Renal pelvis (tissue), 4 donors: ENCODE data around the gene BAD. TPM values are rescaled to one million over a fixed set of nuclear protein-coding genes. Genes with fewer than 3 reads are reported as not detected.
"Not testable (repeated sequence)": the region's sequence is repeated elsewhere in the genome, so short reads cannot be mapped to it uniquely, and the experiment has no call there.

Source experiments
- DNase-seq: peaks from one replicate; pipeline ENCODE4 v3.0.0-alpha.2; 2013
- polyA plus RNA-seq, 3 donors: library from polyadenylated mRNA; unstranded; fragments of 120-200 nt; gene quantifications; one replicate each; pipeline ENCODE4 v1.2.1, GENCODE V29; 2013; ENCODE audit not compliant: insufficient read length in 3 of 3

BAD gene
- polyA plus RNA-seq, 3 donors: 51.8 to 67.3 (median 61.2) TPM

DNA sequence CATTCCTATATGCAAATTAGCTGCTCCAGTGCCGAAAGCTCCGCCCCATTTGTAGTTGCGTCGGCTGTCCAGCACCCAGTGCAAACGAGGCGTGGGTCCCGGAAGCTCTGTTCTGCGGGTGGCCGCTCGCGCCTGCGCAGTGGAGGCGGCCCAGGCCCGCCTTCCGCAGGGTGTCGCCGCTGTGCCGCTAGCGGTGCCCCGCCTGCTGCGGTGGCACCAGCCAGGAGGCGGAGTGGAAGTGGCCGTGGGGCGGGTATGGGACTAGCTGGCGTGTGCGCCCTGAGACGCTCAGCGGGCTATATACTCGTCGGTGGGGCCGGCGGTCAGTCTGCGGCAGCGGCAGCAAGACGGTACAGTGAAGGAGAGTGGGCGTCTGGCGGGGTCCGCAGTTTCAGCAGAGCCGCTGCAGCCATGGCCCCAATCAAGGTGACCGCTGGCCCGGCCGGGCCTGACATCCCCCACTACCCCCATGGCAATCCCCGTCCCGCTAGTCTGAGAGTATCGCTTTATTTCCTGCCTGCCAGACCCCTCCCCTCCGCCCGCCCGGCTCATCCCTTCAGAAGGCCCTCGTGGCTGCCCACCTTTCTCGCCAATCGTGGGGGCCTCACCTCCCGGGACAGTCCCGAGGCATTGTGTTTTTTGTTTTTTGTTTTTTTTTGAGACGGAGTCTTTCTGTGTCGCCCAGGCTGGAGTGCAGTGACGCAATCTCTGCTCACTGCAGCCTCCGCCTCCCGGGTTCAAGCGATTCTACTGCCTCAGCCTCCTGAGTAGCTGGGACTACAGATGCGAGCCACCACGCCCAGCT, 33.7 kb upstream of the BAD start, which contains the start of gene PRDX5:
TSS of gene PRDX5 (plus strand) at position 161 of the 805 bp plus-strand sequence. CDS start at position 256, 95 bp downstream.
- peak; percentile 96 for DNase-seq

DNA sequence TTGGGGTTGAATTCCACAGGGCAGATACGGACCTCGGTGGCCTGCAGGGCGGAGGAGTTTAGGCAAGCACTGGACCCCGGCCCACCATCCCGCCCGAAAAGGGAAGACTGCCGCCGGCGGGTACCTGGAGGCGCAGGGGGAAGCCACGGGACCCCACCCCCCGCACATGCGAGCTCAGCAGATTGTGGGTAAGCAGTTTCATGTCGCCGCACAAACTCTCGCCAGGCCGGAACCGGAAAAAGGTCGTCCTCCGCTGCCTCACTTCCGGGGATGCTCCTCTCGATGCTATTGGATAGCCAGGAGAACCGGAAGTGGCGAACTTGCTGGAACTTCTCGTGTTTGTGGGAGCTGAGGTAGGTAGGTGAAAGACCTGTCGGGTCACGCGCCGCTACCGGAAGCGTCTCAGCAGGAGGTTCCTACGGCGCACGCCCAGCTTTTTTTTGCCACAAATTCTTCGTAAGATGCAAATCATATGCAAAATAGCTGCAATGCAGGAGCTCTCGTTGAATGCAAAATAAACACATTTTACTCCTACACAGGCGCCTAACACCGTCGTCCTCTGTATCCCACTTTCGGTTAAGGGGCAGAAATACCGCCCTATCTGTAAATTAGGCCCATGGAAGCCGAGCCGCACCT, 33.0 kb upstream of the BAD start, which contains the start of gene TRMT112:
TSS of gene TRMT112 (minus strand) at position 235 of the 636 bp plus-strand sequence. CDS start at position 202, 33 bp downstream.
- peak; percentile 98 for DNase-seq

DNA sequence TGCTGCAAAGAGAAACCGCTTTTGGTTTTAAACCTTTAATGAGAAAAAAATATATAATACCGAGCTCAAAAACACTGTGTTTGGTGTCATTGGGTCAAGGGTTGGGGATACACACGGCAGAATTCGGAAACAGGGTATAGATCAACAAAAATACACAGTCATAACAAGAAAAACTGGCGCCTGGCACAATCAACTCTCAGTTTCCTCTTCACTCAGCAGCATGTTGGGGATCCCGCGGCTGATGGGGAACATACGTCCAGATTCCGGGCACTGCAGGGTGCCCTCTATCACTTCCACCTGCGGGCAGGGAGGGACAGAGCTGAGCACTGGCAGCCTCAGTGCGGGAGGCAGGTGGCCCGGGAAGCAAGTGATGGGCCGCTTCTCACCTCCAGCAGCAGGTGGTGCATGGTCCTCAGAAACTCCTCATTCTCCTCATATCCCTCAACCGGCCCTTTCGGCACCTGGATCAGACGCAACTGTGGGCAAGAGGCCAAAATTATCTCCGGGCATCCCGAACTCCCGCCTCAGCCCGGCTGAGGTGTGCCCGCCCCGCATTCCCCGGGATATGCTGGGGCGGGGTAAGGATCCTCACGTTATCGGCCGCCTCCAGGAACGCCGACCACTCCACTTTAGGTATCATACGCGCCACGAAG, 32.3 kb upstream of the BAD start:
- no peak for DNase-seq

DNA sequence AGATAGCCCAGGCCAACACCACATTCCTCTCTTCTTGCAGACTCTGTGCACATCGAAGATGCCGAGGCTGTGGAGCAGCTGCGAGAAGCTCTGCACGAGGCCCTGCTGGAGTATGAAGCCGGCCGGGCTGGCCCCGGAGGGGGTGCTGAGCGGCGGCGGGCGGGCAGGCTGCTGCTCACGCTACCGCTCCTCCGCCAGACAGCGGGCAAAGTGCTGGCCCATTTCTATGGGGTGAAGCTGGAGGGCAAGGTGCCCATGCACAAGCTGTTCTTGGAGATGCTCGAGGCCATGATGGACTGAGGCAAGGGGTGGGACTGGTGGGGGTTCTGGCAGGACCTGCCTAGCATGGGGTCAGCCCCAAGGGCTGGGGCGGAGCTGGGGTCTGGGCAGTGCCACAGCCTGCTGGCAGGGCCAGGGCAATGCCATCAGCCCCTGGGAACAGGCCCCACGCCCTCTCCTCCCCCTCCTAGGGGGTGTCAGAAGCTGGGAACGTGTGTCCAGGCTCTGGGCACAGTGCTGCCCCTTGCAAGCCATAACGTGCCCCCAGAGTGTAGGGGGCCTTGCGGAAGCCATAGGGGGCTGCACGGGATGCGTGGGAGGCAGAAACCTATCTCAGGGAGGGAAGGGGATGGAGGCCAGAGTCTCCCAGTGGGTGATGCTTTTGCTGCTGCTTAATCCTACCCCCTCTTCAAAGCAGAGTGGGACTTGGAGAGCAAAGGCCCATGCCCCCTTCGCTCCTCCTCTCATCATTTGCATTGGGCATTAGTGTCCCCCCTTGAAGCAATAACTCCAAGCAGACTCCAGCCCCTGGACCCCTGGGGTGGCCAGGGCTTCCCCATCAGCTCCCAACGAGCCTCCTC, 31.4 kb upstream of the BAD start:
- DNase-seq: not testable (repeated sequence)

DNA sequence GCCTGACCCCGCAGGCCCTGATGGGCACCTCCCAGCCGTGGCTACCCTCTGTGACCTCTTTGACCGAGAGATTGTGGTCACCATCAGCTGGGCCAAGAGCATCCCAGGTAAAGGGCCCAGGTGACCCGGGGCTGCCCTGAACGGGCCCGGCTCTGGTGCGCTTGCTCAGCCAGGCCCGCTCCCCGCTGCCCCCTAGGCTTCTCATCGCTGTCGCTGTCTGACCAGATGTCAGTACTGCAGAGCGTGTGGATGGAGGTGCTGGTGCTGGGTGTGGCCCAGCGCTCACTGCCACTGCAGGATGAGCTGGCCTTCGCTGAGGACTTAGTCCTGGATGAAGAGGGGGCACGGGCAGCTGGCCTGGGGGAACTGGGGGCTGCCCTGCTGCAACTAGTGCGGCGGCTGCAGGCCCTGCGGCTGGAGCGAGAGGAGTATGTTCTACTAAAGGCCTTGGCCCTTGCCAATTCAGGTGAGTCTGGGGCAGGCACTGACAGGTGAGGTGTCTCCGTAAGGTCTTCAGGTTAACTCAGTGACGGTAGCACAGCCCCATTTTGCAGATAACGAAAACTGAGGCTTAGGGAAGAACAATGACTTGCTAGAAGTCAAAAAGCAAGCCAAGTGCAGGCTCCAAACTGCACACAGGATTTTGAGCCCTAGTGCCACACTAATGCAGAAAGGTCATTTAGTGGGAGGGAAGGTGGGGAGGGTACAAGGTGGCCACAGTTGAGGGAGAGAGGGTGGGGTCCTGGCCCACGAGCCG, 30.5 kb upstream of the BAD start:
- DNase-seq: no peak

DNA sequence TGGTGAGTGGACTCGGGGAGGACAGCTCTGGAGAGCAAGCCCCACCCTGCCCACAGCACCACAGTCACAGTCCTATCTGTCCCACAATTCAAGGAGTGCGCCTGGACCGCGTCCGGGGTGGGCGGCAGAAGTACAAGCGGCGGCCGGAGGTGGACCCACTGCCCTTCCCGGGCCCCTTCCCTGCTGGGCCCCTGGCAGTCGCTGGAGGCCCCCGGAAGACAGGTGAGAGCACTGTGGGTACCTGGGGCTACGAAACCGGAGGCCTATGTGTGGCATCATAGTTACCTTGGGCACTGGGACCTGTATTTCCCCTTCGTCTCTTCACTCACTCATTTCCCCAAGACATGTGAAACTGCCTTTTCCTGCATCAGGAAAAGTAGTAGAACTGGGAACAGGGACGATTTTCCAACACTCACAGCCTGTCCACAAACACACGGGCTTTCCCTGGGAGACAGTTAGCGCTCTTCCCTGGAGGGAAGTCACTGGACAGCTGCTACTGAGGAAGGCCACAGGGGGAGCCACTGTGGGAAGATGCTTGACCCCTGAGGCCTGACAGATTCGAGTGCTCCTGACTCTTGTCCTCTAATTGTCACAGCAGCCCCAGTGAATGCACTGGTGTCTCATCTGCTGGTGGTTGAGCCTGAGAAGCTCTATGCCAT, 29.8 kb upstream of the BAD start:
- no peak for DNase-seq

DNA sequence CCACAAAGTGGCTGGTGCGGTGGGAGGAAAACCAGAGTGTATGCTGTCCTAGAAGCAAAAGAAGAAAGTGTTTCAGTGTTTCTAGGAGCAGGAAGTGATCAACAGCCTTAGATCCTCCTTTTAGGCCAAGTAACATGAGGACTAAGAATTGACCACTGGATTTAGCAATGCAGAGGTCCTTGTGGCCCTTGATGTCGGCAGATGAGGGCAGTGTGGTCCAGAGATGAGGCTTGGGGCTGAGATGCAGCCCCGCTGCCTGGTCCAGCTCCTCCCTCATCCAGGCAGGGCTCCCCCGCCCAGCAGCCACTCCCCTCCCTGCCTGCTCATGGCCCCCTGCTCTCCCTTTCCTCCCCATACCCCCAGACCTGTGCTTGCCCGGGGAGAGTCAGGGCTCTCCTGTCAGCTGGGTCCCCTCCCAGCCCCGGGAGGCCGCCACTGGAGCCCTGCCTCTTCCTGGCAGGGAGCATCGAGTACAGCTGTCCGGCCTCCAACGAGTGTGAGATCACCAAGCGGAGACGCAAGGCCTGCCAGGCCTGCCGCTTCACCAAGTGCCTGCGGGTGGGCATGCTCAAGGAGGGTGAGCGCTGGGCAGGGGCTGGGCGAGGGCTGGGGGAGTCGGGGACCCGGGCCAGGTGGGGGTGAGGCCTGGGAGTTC, 29.2 kb upstream of the BAD start:
- no peak for DNase-seq

DNA sequence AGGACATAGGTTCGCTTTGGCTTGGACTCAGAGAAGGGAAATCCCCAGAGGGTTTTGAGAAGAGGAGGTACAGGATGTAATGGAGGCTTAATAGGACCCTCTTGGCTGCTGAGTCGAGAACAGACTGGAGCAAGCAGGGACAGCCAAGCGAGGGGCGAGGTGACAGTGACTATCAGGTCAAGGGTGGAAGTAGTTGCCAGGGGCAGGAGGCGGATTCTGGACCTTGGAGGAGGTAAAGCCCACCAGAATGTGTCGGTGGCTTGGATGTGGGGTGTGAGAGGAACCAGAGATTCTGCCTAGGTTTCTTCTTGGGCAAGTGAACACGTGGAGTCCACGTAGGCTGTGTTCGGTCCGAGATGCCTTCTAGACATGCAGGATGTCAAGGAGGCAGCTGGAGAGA, 28.5 kb upstream of the BAD start:
- no peak for DNase-seq

DNA sequence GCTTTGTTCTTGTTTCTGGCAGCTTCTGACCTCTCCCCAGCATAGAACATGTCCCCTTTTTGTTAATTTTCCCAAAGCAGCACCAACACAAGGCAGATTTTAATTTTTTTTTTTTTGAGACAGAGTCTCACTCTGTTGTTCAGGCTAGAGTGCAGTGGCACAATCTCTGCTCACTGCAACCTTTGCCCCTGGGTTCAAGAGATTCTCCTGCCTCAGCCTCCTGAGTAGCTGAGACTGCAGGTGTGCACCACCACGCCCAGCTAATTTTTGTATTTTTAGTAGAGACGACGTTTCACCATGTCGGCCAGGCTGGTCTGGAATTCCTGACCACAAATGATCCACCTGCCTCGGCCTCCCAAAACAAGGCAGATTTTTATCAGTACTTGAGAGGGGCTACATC, 23.3 kb upstream of the BAD start:
- DNase-seq: not testable (repeated sequence)

DNA sequence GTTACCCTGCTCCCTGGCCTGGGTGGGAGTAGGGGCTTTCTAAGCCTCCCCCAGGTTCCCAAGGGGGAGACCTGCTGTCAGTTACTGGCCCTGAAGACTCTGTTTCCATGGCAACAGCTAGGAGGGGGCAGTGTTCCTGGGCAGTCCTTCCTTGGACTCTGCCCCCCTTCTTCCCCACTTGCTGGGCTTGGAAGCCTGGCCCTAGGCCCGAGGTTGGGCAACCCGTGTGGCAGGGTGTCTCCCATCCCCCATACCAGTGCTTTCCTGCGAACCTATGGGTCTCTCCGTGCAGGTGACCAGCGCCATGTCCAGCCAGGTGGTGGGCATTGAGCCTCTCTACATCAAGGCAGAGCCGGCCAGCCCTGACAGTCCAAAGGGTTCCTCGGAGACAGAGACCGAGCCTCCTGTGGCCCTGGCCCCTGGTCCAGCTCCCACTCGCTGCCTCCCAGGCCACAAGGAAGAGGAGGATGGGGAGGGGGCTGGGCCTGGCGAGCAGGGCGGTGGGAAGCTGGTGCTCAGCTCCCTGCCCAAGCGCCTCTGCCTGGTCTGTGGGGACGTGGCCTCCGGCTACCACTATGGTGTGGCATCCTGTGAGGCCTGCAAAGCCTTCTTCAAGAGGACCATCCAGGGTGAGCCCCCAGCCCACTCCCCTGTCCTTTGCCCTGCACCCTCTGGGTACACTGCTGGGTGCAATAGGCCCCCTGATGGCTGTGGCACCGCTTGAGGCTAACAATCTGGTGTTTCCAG, 22.6 kb upstream of the BAD start:
- DNase-seq: no peak

DNA sequence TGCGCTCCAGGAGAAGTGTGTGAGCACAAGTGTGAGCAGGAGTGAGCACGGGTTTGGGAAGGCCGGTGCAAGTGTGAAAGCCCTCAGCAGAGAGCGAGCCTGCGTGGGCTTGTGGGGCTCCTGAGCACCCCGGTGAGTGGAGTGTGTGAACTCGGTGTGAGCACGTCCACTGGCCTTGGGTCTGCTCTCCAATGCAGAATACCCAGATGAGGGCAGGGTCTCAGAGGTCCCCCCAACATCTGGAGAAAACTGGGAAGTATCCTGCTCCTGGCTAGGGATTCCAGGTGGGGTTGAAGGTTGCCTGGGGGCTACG, 22.1 kb upstream of the BAD start:
- no peak for DNase-seq

DNA sequence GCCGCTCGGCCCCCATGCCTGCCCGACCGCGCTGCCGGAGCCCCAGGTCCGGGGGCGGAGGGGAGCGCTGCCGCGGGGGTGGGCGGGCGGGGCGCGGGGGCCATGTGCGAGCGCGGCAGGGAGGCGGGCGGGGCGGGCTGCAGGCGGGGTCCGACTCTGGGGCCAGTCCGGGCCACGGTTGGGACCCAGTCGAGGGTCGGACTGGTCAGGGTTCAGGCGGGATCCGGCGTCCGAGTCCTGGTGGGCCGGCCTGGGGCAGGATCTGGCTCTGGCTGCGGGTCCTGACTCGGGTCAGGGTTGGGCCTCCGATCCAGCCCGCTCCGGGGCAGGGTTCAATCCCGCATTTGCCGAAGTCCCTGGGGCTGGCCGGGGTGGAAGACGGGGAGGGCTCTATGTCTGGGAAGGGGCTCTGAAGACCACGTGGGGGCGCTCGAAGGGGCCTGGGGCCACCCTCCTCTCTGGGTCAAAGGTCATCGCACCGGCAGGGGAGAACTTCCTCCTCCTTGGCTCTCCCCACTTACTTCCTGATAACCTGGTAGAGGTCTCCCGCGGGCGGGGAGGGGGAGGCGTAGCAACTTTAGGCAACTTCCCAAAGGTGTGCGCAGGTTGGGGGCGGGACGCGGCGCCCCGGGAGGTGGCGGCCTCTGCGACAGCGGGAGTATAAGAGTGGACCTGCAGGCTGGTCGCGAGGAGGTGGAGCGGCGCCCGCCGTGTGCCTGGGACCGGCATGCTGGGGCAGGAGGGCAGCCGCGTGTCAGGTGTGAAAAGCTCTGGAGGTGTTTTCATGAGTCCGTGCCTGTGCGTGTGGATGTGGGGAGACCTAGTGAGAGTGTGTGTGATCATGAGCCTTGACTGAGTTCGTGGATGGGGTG, 21.5 kb upstream of the BAD start:
- peak; percentile 45 for DNase-seq

DNA sequence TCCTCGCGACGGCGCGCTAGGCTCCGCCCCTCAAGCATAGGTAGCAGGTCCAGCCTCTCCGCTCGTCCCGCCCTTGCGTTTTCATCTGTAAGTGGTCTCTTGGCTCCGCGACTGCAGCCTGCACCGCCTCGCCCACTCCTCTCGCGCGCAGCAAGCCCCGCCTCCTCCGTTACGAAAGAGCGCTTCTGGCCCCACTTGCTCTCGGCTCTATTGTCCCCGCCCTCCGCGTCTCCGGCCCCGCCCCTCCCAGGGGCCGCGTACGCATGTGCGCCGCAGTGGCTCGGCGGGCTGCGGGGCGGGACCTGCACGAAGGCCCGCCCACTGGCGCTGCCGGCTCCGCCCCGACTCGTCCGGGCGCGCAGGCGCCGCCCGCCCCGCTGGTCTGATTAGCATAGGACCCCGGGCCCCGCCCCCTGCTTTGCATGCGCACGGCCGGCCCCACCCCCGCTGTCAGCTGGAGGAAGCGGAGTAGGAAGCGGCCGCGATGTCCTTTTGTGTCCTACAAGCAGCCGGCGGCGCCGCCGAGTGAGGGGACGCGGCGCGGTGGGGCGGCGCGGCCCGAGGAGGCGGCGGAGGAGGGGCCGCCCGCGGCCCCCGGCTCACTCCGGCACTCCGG, 20.7 kb upstream of the BAD start, which contains the start of gene ESRRA:
TSS of gene ESRRA (plus strand) at position 450 of the 616 bp plus-strand sequence. CDS start 1,656 bp downstream, outside the sequence.
- peak; percentile 97 for DNase-seq

DNA sequence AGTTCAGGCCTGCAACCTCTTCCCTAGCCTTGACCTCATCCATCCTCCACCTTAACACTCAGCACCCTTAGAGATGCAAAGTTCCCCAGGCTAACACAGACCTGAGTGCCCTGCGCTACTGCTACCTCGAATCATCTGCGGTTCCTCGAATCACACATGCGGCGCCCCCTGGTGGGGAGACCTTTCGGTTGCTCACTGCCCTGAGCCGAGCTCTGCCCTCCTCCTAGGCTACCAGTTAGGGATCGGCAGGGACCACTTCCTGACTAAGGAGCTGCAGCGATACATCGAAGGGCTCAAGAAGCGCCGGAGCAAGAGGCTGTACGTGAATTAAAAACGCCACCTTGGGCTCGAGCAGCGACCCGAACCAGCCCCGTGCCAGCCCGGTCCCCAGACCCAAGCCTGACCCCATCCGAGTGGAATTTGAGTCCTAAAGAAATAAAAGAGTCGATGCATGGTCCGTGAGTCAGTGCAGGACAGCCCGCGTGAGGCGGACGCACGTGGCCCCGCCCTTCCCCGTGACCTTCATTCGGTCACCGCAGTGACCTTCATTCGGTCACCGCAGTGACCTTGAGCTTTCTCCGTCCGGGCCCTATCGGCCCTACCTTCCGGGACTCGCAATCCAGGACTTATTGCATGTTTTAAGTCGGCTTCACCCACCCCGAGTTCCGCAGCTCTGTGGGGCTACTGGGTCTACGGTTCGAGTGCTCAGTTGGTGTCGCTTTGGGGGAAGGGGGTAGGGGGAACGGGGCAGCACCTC, 20.0 kb upstream of the BAD start:
- DNase-seq: peak; percentile 88

DNA sequence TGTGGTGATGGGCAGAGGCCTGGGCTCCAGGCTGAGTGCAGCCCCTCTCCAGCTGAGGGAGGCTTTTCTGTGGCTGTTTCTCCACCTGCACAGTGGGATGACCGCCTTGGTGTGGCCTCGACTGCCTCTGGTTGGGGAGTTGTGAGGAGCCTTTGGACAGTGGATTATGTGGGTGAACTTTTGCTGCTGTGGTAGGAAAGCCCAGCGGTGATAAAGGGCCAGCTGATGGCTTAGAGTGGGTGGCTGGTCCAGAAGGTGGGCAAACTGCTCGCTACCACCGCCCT, 19.5 kb upstream of the BAD start:
- DNase-seq: no peak

DNA sequence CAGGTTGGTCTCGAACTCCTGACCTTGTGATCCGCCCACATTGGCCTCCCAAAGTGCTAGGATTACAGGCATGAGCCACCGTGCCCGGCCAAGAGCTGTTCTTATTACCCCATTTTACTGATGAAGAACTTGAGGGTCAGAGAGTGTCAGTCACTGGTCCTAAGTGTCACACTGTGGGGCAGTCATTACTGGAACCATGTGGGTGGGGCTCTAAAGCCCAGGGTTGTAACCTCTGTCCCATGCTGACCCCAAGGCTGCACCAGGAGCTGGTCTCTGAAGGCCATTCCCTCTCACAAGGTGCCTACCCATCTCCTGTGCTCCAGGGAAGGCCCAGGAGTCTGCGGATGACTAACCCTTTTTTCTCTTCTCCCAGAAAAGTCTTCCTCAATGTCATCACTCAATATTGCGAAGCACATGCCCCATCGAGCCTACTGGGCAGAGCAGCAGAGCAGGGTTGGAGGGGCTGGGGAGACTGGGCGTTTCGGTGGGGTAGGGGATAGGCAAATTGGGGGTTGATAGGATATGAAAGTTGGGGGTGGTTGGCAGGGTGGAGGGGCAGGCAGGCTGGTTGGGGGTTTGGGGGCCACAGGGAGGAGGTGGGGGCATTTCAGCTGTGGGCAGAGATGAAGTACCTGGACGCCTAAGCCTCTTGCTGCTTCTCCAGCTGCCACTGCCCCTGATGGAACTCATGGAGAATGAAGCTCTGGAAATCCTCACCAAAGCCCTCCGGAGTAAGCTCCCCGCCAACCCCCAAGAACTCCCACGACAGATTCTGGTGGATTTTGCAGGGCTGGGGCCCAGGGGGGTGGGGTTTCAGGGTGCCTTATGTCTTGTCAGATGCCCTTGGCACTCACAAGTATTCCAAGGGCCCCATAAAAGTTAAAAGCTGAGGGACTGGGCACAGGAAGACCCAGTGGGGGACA, 18.9 kb upstream of the BAD start:
- no peak for DNase-seq
